Inflammatory macrophage treated with lipopolysaccharide for 4 hours (primary cell): ENCODE results near the gene C1orf210.
A peak's percentile ranks its signal among the peaks of the same experiment; 100 is the strongest.

Experiments
- DNase-seq: peaks from one replicate; pipeline ENCODE4 v3.0.0-alpha.2; 2020

Gene C1orf210

DNA sequence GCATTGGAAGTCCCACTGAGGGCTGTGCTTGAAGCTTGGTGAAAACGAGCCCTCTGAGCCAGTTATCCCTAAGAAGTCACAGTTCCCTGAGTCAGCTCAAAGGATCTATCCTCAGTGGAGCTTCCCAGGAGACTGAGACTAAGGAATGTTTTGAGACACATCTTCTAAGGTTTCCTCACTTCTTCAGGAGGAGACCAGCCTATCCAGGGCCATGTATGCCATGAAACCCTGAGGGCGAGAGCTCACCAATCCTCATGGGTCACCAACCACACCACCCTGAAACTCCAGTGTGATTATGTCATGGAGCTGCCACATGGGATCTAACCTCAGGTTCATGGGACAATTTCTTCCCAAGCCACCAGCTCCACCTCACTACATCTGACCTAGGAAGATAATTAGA, 7.8 kb upstream of the C1orf210 start:
- no peak for DNase-seq

DNA sequence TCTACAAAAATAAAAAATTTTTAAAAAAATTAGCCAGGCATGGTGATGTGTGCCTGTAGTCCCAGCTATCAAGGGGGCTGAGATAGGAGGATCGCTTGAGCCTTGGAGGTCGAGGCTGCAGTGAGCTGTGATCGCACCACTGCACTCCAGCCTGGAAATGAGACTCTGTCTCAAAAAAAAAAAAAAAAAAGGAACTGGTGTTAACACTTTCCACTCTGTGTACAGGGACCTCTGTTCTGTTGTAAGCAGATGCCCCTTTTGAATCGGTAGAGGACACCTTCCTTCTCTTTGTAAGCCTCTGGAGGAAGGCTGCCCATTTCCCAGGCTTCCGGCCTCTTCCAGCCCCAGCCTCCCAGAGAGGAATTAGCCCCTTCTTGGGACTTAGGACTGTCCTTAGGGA, 7.3 kb upstream of the C1orf210 start:
- peak; percentile 21 for DNase-seq

DNA sequence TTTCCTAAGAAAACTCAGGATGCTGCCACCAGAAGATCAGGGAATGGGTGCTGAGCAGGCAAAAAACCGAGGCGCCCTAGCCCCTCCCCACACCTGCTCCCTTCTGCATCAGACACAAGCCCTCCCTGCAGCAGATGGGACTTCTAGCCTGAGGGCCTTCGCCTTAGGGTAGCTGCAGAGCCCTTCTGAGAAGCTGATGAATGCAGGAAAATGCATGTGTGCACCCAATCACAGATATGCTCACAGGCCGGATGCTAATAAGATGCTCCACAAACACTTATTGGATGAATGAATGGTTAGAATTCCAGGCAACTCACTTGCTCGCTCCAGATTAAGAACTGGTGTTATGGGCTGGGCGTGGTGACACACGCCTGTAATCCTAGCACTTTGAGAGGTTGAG, 6.8 kb upstream of the C1orf210 start:
- DNase-seq: no peak

DNA sequence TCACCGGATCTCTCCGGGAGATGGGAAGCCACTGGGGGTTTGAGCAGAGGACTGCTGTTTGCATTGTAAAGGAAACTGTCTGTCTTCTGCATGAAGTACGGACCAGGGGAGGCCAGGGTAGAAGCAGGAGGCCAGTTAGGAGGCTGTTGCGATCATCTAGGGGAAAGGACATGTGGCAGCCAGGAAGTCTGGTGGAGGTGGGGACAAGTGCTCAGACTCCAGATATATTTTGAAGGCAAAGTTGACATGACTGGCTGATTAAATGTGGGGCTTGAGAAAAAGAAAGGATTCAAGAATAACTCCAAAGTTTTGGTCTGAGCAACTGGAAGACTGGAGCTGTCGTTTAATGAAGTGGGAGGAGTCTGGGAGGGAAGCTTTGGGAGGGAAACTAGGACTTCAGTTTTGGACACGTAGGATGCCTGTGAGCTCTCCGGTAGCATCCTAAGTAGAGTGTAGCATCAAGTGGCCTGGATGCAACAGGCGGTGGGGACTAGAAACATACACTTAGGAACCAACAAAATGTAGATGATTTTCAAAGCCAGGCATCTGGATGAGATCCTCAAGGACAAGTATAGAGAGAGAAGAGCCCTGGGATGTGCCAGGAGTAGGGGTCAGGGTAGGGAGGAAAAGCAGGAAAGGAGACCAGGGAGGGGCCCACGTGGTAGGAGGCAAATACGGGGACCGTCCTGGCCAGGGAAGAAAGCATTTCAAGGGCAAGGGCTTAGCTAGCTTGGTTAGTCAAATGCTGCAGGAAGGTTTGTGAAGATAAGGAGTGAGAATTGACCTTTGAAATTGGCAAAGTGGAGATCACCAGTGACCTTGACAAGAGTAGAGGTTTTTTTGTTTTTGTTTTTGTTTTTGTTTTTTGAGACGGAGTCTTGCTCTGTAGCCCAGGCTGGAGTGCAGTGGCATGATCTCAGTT, 3.7 kb upstream of the C1orf210 start:
- no peak for DNase-seq

DNA sequence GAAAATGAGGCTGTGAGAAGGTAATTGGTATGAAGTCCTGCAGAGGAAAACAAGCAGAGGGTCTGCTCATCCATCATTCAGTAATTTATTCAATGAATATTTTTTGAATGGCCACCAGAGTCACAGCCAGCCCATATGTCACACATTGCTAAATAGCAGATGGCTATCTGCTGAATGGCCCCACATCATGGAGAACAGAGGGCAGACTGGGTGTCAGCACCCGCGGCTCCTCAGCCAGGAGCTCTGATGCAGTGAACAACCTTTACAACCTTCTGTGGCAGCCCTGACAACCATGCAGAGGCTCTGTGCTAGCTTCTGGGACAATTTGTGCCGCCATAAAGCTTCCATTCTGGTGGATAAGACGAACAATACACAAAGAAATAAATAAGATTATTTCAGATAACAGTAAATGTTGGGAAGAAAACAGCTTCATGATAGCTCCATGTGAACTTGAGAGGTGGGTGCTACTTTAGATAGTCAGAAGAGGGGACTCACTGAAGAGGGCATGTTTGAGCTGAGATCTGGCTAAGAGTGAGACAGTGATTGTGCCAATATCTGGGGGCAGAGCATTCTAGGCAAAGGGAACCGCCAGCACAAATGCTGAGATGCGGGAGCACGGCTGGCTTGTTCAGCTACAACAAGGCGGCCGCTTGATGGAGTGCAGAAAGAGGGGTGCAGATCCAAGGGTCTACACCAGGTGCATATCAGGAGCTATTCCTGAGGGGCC, 2.8 kb upstream of the C1orf210 start:
- no peak for DNase-seq

DNA sequence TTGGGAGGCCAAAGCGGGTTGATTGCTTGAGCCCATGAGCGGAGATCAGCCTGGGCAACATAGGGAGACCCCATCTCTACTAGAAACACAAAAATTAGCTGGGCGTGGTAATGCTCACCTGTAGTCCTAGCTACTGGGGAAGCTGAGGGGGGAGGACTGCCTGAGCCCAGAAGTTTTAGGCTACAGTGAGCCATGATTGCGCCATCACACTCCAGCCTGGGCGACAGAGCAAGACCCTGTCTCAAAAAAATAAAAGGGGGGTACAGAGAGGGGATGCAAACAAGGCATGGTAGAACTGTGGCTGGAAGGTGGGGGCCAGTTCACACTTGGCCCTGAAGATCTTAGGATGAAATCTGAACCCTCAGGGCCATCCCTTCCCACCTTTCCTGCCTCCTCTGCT, 1.2 kb upstream of the C1orf210 start:
- DNase-seq: no peak

DNA sequence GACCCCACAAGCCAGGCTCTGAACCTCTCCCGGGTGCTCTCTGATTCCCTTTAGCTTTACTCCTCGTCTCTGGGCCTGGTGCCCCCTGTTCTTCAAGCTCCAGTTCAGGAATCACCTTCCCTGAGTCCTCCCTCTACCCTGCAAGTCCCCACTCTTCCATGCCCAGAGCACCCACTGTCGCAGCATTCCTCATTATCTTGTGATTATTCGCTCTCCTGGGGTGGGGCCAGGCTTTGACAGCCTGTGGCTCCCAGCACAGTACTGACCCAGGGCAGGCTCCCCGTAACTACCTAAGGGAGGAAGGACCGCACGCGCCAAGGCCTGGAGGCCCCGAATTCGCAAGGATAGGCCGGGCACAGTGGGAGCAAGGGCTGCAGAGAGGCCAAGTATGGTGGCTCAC, 734 bp upstream of the C1orf210 start:
- no peak for DNase-seq

DNA sequence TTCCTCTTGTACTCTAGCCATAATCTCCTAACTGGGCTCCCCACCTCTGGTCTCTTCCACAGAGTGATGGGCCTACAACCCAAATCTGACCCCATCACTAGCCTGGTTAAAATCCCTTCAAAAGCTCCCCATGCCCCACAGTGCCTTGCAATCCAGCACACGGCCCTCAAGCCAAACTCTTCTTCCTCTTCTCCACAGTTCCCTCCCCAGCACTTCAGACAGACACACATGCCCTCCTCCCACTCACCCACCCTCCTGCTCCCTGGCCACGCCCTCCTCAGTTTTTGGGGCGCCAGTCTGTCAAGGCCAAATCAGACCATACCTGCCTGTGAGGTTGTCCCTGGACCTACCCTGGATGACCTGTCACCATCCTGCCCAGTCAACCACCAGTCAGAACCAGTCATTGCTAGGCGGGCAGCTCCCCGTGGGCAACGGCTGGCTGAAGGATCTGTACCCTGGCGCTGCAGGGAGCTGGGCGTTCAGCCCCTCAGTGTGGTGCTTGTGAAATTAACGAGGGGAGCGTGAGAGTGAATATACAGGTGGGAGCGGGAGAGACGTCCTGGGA, 753 bp downstream of the C1orf210 start:
- peak; percentile 11 for DNase-seq

DNA sequence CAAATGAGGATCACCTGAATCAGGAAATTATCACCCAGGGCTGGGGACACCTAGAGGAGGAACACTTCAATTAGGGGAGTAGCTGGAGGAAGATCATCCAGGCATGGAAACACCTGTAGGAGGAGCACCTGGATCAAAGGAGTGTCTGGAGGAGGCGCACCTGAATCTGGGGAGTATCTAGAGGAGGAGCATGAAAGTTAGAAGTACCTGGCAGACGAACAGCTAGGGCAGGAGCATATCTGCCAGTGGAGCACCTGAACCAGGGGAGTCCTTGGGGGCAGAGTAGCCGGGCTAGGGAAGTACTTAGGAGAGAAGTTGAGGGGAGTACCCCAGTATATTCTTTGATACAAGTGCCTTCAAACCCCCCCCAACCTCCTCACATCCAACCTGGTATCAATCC, 1.3 kb downstream of the C1orf210 start:
- no peak for DNase-seq

DNA sequence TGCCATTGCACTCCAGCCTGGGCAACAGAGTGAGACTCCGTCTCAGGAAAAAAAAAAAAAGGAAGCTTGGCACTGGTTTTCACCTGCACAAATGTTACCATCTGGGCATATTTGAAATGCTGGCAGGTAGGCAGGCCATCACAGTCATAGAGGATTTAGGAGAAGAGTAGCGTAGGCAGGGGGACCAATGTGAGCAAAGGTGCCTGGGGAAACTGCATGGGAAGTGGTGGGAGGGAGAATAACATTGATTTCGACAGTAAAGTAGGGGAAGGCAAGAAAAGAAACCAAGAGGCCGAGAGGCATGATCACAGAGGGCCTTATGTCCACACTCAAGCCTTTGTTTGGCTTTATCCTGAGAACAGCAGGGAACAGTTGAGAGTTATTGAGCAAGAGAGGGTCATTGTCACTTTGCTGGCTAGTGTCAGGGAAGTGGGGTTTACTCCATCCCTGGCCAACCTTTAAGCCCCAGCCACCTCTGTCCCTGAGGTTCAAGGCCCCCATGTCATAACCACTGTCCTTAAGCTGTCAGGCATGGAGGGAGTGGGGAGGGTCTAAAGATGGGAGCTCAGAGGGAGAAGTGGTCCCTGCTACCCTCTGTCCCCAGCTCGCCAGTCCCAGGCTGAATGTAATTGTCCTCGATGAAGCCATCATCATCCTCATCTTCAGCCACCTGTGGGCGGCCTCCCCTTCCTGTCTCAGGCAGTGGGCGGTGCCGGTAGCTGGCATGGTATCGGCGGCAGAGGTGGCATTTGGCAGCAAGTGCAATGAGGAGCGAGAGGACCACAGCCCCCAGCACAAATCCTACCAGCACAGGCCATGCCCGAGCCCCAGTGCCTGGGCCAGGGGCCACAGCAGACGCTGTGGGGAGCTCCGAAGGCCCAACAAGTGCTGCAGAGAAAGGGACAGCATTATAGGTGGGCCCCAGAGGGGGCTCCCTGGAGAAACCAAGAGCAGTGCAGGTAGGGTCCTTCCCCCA, 2.9 kb downstream of the C1orf210 start:
- DNase-seq: peak; percentile 41

DNA sequence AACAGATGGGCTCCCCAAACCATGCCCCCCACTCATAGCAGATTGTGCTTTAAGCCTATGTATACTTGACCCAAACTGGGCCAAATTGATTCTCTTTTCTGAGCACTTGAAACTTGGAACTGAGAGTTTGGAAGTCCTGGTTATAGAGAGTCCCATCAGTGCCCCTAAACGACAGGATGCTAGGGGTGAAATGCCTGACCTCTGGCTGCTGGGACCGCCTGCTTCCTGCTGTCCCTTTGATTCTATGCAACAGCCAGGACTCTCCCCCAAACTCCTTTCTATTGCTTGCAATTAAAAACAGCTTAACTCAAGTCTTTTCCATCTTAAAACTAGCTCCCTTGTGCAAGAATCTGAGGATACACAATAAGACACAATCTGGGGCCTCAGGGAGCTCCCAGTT, 4.7 kb downstream of the C1orf210 start:
- DNase-seq: no peak

DNA sequence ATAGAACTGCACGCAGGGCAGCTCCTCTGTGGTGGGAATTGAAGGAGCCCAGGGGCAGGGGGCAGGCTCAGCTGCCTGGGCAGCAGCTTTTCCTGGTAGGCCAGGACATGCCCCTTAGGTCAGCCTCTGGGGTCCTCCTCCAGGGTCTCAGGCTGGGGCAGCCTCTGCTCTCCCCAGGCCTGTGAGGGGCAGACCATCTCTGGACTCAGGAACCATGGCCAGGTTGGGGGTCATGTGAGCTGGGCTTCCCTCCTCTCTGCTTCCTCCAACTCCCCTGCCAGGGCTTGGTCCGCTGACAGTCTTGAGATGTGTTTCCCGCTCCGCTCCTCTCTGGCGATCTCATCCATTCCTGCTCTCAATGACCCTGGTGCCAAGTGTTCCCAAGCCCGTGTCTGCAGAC, 5.7 kb downstream of the C1orf210 start:
- no peak for DNase-seq

DNA sequence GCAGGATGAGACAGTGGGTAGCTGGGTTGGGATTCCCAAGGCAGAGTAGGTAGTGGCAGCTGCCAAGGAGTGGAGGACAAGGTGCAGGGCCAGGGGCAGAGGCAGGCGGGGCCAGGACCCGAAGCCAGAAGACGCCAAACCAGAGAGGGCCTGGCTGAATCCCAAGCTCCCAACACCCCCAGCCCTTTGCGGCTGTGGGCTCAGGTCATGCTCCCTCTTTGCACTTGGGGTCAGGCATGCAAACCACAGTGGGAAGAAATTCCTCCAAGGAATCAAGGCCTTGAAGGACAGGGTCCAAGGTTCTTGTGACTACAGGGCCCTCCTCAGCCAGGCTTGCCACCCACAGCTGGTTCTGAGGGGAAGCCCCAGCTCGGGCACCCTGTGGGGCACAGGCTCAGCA, 6.2 kb downstream of the C1orf210 start:
- DNase-seq: no peak

DNA sequence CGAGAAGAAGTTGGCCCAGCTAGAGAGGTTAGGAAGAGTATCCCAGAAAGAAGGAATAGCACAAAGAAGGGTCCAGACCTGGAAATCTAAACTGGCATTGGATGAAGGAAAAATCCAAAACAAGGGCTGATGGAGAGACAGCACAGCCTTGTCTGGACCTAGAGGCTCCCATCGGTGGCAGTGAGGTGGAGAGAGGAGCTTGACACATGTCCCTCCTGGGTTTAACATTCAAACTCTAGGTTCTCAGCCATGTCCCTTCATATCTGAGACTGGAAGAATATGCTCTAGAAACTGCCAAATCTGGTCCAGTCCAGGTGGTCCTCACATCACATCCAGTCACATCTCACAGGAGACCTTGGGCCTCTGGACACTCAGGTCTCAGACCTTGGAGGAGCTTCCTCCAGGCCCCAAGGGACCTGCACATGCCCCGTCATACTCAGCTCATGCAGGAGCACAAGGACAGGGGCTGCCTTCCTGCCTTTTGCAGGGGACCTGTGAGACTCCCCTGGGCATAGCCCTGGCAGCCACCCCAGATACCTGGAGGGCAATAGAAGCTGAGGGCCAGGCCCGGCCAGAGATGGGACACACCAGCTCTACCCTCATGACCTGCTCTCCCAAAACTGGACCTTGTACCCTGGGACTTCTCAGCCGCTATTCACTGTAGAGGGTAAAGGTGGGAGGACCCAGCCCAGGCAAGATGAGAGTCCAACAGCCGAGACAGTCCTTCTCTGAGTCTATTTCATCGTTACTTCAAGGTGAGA, 8.1 kb downstream of the C1orf210 start:
- DNase-seq: no peak

DNA sequence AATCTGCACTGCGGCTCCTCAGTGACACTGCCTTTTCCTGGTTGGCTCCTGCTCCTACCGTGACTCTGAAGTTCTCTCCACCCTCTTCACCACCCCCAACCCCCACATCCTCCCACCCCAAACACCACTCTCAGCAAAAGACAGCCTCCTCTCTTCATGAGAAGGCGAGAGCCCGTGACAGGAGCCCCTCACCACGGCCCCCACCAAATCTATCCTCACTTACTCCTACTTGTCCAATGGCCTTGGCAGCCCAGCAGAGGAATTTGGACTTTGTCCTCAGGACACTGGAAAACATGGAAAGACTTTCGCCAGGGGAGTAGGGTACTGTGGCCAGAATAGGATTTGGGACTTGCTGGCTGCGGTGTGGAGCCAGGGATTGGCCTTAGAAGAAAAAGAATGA, 8.7 kb downstream of the C1orf210 start:
- DNase-seq: no peak

DNA sequence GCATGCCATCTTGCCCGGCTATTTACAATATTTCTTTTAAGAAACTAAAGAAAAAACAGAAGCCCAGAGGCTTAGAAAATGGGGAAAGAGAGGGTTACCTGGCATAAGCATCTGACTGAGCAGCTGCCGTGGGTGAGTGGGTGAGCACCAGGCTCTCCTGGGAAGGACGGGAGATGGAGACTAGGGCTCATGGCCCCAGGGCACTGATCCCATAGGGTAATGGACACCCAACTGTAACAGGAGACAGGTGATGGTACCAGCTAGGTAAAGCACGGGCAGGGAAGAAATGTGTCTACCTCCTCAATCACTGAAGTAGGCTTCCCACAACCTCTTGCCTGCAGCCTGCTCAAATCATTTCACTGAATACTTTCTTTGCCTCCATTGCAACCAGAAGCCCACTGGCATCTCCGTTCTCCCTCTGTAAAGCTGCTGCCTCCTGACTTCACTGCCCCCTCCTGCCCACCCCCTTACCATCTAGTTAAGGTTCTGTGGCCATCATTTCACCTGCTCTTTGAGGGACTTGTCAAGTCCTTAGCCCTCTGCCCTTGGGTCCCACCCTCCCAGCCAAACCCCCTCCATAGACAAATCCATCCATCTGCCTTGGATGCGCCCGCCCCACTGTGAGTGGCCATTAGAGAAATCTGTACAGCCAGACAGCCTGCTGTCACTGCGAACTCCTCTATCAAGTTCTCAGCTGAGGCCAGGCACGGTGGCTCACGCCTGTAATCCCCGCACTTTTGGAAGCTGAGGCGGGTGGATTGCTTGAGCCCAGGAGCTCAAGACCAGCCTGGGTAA, 9.4 kb downstream of the C1orf210 start:
- DNase-seq: no peak

DNA sequence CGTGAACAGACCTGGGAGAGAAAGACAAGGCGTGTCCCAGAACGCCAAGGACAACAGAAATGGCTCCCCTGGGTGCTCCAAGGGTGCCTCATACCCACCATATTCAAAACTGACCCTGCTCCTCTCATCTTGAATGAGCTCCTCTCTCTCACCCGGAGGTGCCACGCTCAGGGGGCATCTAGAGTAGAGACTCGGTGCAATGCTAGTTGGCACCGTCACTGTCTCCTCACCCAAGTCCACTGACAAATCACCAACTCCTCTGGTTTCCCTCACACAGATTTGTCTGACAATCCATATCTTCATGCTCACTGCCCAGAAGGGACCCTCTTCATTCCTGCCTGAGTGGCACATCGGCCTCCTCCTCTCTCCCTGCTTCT, 10.6 kb downstream of the C1orf210 start:
- DNase-seq: no peak

DNA sequence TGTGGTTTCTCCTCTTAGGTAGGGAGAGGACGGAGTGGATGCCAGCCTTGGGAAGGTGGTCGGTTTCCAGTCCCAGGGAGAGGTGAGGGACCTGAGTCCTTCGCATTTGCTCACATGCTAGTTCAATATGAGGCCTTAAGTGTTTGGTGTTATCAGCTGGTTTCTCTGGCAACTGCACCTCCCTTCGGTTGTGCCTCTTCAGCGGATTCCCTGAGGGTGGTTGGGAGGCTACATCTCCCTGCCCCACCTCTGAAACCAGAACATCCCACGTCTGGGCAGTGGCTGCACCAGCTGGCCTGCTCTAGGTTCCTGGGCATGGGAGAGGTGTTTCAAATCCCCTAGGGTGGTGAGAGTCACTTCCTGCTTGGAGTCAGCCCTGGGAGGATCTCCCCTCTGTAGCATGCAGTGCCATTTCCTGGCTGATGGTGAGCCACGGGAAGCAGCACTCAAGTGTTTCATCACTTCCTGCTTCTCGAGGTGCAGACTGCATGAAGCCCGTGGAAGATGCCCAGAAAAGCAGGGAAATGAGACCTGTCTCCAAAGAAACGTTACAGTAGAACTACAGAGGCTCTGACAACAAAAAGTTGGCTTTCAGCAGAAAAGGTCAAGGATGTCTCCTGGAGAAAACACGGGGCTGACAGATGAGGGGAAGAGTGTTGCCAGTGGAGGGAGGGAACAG, 11.1 kb downstream of the C1orf210 start:
- peak; percentile 51 for DNase-seq

DNA sequence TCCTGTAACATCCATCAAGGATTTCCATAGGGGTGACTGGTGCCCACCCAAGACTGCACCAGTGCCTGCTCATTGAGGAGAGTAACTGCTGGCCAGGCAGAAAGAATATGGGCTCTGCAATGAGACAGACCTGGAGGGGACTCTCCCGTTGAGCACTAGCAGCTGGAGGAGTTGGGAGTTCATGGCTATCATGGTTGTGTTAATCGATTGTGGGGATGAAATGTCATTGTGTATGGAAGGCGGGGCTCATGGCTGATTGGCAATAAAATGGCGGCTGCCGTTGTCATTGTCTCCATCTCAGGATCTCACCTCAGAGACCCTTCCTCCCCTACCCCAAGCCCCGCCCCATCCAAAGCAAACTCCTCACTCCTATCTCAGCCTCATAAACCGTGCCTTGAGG, 11.7 kb downstream of the C1orf210 start:
- no peak for DNase-seq
